Neural cell (in vitro differentiated cells): ENCODE measurements around the gene WDR17. TPM values are rescaled to one million over a fixed set of nuclear protein-coding genes. Genes with fewer than 3 reads are reported as not detected.

Source experiments
- H2AFZ ChIP-seq: fragments of 200-600, 300-800 bp; sonication (generic), shearing (Covaris generic); 2 replicates; pipeline ENCODE4 v1.6.0; 2014; ENCODE audit warnings: low read depth, mild to moderate bottlenecking, antibody characterized with exemption, low read length, moderate library complexity
- H3F3A ChIP-seq: fragments of 200-600 bp; shearing (Covaris generic); 2 replicates; pipeline ENCODE4 v1.6.1; 2016; ENCODE audit warnings: mild to moderate bottlenecking, moderate library complexity, mixed read lengths, antibody characterized with exemption, low read length; ENCODE audit not compliant: insufficient read depth, poor library complexity, severe bottlenecking
- H3K27ac ChIP-seq: fragments of 200-600, 300-800 bp; sonication (generic), shearing (Covaris generic); 2 replicates; pipeline ENCODE4 v1.5.1; 2014; ENCODE audit warnings: mild to moderate bottlenecking, low read length, moderate library complexity
- H3K27me3 ChIP-seq: fragments of 300-800, 200-600 bp; sonication (generic), shearing (Covaris generic); 2 replicates; pipeline ENCODE4 v1.6.0; 2014; ENCODE audit warnings: mild to moderate bottlenecking, low read depth, low read length, moderate library complexity; ENCODE audit not compliant: insufficient read depth
- H3K36me3 ChIP-seq: fragments of 300-800, 200-600 bp; sonication (generic), shearing (Covaris generic); 2 replicates; pipeline ENCODE4 v1.5.1; 2014; ENCODE audit warnings: mild to moderate bottlenecking, antibody characterized with exemption, low read length, moderate library complexity; ENCODE audit not compliant: insufficient read depth
- H3K4me2 ChIP-seq: fragments of 300-800, 200-600 bp; sonication (generic), shearing (Covaris generic); 2 replicates; pipeline ENCODE4 v1.6.0; 2014; ENCODE audit warnings: mild to moderate bottlenecking, low read length
- H3K4me3 ChIP-seq: fragments of 300-800, 200-600 bp; sonication (generic), shearing (Covaris generic); 2 replicates; pipeline ENCODE4 v1.5.1; 2014; ENCODE audit warnings: mild to moderate bottlenecking, low read length, moderate library complexity
- H3K79me2 ChIP-seq: fragments of 200-600 bp; shearing (Covaris generic); replicated peaks from 2 replicates; pipeline ENCODE4 v1.6.0; 2014; ENCODE audit warnings: mild to moderate bottlenecking, low read length, moderate library complexity; ENCODE audit not compliant: insufficient read depth
- H3K9ac ChIP-seq: fragments of 300-800, 200-600 bp; sonication (generic), shearing (Covaris generic); 2 replicates; pipeline ENCODE4 v1.6.1; 2016; ENCODE audit warnings: mild to moderate bottlenecking, low read length, mixed read lengths
- H3K9me2 ChIP-seq: fragments of 200-600 bp; shearing (Covaris generic); 2 replicates; pipeline ENCODE4 v1.6.1; 2016; ENCODE audit warnings: mild to moderate bottlenecking, low read length, mixed read lengths; ENCODE audit not compliant: insufficient read depth
- H3K9me3 ChIP-seq: fragments of 200-600, 300-800 bp; sonication (generic), shearing (Covaris generic); 2 replicates; pipeline ENCODE4 v1.6.1; 2016; ENCODE audit warnings: mild to moderate bottlenecking, mixed run types, low read length, moderate library complexity, mixed read lengths
- H4K20me1 ChIP-seq: fragments of 200-600 bp; shearing (Covaris generic); 2 replicates; pipeline ENCODE4 v1.6.1; 2016; ENCODE audit warnings: mild to moderate bottlenecking, mixed run types; ENCODE audit not compliant: insufficient read depth
- EP300 ChIP-seq: fragments of 450-650 bp; conservative IDR thresholded peaks from 2 replicates; pipeline ENCODE4 v1.6.1; 2014; ENCODE audit warnings: antibody characterized with exemption, mild to moderate bottlenecking, moderate library complexity; ENCODE audit not compliant: poor library complexity, severe bottlenecking
- POLR2AphosphoS5 ChIP-seq: IDR thresholded peaks from 2 replicates; pipeline ENCODE4 v1.6.1; 2012
- RAD21 ChIP-seq: fragments of 450-650 bp; conservative IDR thresholded peaks from 2 replicates; pipeline ENCODE4 v1.6.1; 2014; ENCODE audit warnings: antibody characterized with exemption, mild to moderate bottlenecking, moderate library complexity
- SMC3 ChIP-seq: fragments of 450-650 bp; conservative IDR thresholded peaks from 2 replicates; pipeline ENCODE4 v1.6.1; 2014; ENCODE audit warnings: antibody characterized with exemption, mild to moderate bottlenecking, moderate library complexity; ENCODE audit not compliant: poor library complexity
- TAF1 ChIP-seq: IDR thresholded peaks from 2 replicates; pipeline ENCODE4 v1.6.1; 2012; ENCODE audit warnings: low read depth
- polyA plus RNA-seq: library from polyadenylated mRNA; depleted of rRNA; stranded (reverse); fragments of >200 nt; gene quantifications from 2 replicates; pipeline ENCODE4 v1.2.3, GENCODE V29; 2014
- TF ChIP-seq, protein P1 (sequence below): IDR thresholded peaks from 2 replicates; pipeline ENCODE4 v1.6.1; 2012; ENCODE audit warnings: borderline replicate concordance
- TF ChIP-seq, protein P2 (sequence below): fragments of 450-650 bp; IDR thresholded peaks from 2 replicates; pipeline ENCODE4 v1.5.1; 2014; ENCODE audit warnings: antibody characterized with exemption, mild to moderate bottlenecking, moderate library complexity; ENCODE audit not compliant: poor library complexity, severe bottlenecking

The WDR17 gene
- polyA plus RNA-seq, 1 donor from 2014 or later, result 59.1 TPM

DNA sequence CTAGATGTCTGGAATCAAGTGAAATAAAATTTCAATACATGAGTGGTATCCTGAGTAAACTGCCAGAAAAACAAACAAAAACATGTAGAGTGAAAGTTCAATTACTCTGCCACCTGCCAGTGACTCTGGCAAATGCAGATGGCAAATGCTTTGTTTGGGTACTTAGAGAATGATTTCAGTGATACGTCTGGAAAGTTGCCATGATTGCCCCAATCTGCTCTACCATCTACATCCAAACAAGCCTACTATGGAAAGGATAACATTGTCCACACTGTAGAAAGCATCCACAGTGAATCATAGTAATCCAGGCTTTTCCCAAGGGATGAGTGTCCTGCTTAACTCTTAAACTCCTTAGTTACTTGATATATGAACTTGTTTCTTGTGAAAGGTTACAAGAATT lies 126.3 kb downstream of the WDR17 start:
- no peak overlapping the region for H3K4me2 ChIP-seq

DNA sequence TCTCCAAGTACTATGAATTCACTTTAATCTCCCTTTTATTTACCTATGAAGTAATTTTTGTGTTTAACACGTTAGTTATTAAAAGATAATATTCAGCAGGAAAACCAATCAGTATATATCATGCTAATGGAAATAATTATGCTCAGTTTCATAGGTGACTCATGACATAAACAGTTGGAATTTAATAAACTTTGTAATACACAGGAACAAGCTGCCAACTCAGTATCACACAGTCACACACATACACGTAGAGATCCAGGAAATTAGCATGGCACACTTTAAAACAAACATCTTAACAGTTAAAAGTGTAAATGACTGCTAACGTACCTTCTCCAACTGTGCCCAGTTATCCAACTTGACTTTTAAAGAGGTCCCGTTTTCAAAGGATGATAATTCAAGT lies 127.5 kb downstream of the WDR17 start:
- Histone ChIP-seq H3F3A (no peaks in the 10 kb centered on the region), H3K79me2 (no peaks in the 10 kb centered on the region), H3K36me3 (no peaks in the 10 kb centered on the region), H3K9me2 (no peaks in the 10 kb centered on the region), H3K27me3 (no peaks in the 10 kb centered on the region), H3K9ac (no peak overlapping the region), H3K27ac (no peak overlapping the region), H3K9me3 (no peaks in the 10 kb centered on the region), H4K20me1 (no peaks in the 10 kb centered on the region), H3K4me3 (no peak overlapping the region), H2AFZ (no peak overlapping the region), H3K4me2 (no peak overlapping the region)
- TF ChIP-seq, protein P1, sequence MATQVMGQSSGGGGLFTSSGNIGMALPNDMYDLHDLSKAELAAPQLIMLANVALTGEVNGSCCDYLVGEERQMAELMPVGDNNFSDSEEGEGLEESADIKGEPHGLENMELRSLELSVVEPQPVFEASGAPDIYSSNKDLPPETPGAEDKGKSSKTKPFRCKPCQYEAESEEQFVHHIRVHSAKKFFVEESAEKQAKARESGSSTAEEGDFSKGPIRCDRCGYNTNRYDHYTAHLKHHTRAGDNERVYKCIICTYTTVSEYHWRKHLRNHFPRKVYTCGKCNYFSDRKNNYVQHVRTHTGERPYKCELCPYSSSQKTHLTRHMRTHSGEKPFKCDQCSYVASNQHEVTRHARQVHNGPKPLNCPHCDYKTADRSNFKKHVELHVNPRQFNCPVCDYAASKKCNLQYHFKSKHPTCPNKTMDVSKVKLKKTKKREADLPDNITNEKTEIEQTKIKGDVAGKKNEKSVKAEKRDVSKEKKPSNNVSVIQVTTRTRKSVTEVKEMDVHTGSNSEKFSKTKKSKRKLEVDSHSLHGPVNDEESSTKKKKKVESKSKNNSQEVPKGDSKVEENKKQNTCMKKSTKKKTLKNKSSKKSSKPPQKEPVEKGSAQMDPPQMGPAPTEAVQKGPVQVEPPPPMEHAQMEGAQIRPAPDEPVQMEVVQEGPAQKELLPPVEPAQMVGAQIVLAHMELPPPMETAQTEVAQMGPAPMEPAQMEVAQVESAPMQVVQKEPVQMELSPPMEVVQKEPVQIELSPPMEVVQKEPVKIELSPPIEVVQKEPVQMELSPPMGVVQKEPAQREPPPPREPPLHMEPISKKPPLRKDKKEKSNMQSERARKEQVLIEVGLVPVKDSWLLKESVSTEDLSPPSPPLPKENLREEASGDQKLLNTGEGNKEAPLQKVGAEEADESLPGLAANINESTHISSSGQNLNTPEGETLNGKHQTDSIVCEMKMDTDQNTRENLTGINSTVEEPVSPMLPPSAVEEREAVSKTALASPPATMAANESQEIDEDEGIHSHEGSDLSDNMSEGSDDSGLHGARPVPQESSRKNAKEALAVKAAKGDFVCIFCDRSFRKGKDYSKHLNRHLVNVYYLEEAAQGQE, result no peak
- TF ChIP-seq RAD21 (no peak), EP300 (no peak), SMC3 (no peak), TAF1 (no peak)
- TF ChIP-seq, protein P2, sequence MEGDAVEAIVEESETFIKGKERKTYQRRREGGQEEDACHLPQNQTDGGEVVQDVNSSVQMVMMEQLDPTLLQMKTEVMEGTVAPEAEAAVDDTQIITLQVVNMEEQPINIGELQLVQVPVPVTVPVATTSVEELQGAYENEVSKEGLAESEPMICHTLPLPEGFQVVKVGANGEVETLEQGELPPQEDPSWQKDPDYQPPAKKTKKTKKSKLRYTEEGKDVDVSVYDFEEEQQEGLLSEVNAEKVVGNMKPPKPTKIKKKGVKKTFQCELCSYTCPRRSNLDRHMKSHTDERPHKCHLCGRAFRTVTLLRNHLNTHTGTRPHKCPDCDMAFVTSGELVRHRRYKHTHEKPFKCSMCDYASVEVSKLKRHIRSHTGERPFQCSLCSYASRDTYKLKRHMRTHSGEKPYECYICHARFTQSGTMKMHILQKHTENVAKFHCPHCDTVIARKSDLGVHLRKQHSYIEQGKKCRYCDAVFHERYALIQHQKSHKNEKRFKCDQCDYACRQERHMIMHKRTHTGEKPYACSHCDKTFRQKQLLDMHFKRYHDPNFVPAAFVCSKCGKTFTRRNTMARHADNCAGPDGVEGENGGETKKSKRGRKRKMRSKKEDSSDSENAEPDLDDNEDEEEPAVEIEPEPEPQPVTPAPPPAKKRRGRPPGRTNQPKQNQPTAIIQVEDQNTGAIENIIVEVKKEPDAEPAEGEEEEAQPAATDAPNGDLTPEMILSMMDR, result no peak

More for the DNA sequence above, 126.3 kb downstream of the WDR17 start:
- Histone ChIP-seq H2AFZ (no peak overlapping the region), H3K9me2 (no peaks in the 10 kb centered on the region), H3K36me3 (no peaks in the 10 kb centered on the region), H4K20me1 (no peaks in the 10 kb centered on the region), H3K27ac (no peak overlapping the region), H3K9ac (no peak overlapping the region), H3F3A (no peaks in the 10 kb centered on the region), H3K79me2 (no peaks in the 10 kb centered on the region), H3K27me3 (no peaks in the 10 kb centered on the region), H3K4me3 (no peak overlapping the region), H3K9me3 (no peaks in the 10 kb centered on the region)
- TF ChIP-seq, protein P1, result no peak
- TF ChIP-seq SMC3, result no peak
- TF ChIP-seq POLR2AphosphoS5, result no peak
- TF ChIP-seq EP300, result no peak
- TF ChIP-seq TAF1, result no peak
